Astrocyte (in vitro differentiated cells and primary cell): ENCODE data around the gene MATCAP1.

ENCODE experiments used
- CTCF ChIP-seq: IDR thresholded peaks from 2 replicates; pipeline ENCODE4 v1.5.1; 2011; ENCODE audit warnings: low read depth, mild to moderate bottlenecking, inconsistent platforms, low read length, moderate library complexity; ENCODE audit not compliant: insufficient read depth
- EZH2 ChIP-seq: IDR thresholded peaks from 2 replicates; pipeline ENCODE4 v1.6.1; 2012; ENCODE audit warnings: mild to moderate bottlenecking, low read length, inconsistent platforms; ENCODE audit not compliant: insufficient read depth

GRCh38 chr16:67188323-67188722, 4.6 kb upstream of the MATCAP1 start:
- TF ChIP-seq EZH2 (no peak), CTCF (no peak)
